Stimulated activated CD4-positive, alpha-beta T cell treated with anti-CD3 and anti-CD28 coated beads, Interleukin-2, amount 100 ng/mL, for 48 hours (primary cell): ENCODE data around the gene GOLGA3.
"Not testable (repeated sequence)": the region's sequence is repeated elsewhere in the genome, so short reads cannot be mapped to it uniquely, and the experiment has no call there.

ENCODE experiments used
- DNase-seq, 2 donors: peaks; one replicate each; pipeline ENCODE4 v3.0.0-alpha.2; 2020

The GOLGA3 gene, protein sequence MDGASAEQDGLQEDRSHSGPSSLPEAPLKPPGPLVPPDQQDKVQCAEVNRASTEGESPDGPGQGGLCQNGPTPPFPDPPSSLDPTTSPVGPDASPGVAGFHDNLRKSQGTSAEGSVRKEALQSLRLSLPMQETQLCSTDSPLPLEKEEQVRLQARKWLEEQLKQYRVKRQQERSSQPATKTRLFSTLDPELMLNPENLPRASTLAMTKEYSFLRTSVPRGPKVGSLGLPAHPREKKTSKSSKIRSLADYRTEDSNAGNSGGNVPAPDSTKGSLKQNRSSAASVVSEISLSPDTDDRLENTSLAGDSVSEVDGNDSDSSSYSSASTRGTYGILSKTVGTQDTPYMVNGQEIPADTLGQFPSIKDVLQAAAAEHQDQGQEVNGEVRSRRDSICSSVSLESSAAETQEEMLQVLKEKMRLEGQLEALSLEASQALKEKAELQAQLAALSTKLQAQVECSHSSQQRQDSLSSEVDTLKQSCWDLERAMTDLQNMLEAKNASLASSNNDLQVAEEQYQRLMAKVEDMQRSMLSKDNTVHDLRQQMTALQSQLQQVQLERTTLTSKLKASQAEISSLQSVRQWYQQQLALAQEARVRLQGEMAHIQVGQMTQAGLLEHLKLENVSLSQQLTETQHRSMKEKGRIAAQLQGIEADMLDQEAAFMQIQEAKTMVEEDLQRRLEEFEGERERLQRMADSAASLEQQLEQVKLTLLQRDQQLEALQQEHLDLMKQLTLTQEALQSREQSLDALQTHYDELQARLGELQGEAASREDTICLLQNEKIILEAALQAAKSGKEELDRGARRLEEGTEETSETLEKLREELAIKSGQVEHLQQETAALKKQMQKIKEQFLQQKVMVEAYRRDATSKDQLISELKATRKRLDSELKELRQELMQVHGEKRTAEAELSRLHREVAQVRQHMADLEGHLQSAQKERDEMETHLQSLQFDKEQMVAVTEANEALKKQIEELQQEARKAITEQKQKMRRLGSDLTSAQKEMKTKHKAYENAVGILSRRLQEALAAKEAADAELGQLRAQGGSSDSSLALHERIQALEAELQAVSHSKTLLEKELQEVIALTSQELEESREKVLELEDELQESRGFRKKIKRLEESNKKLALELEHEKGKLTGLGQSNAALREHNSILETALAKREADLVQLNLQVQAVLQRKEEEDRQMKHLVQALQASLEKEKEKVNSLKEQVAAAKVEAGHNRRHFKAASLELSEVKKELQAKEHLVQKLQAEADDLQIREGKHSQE (N-terminal part only)

DNA sequence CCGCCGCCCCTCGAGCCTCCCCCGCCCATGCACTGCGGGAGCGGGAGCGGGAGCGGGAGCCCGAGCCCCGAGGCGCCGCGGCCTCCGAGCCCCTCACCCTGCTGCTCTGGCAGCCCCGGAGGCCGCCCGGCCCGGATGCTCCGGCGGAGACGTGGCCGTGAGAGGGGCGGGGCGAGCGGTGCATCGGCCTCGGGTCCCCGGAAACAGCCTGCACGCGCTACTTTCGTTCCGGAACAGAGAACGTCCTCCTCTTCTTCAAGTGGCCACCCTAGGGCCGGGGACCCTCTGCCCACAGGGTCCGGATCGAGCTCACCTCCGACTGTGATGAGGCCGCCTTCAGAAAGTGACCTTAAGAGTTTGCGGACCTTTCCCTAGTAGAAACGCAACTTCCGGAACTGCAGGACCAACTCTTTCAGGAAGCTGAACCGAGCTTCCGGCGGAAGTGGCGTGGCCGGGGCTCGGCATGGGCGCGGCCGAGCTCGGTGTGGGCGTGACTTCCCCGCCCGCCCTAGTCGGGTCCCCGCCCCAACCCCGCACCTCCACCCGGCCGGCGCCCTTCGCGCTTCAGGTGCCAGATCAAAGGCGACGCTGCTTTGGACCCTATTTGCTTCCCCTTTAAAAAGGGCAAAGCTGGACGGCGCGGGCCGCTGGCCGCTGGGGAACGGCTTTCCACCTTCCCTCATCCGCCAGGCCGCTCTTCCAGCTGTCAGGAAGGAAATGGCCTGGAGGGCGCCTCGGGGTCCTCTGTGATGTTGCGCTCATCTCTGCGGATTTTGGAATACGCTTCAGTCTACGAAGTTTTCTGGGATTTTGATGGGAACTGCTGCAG is at the start of gene GOLGA3:
Gene GOLGA3, minus strand, starts transcription at position 164 of the 829 bp plus-strand sequence. CDS start 6,741 bp downstream, outside the sequence.
- peak; percentile 94 for DNase-seq

DNA sequence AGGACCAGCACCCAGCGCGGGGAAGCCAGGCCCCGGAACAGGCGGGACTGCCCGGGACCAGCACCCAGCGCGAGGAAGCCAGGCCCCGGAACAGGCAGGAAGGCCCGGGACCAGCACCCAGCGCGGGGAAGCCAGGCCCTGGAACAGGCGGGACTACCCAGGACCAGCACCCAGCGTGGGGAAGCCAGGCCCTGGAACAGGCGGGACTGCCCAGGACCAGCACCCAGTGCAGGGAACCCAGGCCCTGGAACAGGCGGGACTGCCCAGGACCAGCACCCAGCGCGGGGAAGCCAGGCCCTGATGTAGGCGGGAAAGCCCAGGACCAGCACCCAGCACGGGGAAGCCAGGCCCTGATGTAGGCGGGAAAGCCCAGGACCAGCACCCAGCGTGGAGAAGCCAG is 46.0 kb upstream of the GOLGA3 start:
- DNase-seq: not testable (repeated sequence)

DNA sequence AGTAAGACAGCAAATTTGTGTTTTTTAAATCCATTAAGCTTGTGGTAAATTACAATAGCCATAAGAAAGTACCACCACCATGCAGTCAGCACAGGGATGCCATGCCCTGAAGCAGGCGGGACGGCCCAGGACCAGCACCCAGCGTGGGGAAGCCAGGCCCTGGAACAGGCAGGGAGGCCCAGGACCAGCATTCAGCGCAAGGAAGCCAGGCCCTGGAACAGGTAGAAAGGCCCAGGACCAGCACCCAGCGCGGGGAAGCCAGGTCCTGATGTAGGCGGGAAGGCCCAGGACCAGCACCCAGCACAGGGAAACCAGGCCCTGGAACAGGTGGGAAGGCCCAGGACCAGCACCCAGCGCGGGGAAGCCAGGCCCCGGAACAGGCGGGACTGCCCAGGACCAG is 45.5 kb upstream of the GOLGA3 start:
- no peak for DNase-seq

DNA sequence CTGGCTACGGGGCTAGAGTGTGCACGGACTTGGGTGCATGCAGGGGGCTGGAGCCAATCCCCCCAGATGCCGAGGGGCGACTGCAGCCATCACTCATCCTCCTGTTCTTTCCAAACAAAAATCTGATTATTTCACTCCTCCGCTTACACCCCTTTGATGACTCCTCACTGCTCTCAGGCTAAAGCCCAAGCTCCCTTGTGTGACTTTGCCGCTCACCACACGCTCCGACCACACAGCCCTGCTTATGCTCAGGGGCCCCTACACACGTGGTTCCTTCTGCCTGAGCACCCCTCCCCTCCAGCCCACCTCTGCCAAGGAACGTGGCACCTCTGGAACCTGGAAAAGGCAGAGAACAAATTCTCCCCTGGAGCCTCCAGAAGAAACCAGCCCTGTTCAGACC is 45.1 kb upstream of the GOLGA3 start:
- DNase-seq: no peak

DNA sequence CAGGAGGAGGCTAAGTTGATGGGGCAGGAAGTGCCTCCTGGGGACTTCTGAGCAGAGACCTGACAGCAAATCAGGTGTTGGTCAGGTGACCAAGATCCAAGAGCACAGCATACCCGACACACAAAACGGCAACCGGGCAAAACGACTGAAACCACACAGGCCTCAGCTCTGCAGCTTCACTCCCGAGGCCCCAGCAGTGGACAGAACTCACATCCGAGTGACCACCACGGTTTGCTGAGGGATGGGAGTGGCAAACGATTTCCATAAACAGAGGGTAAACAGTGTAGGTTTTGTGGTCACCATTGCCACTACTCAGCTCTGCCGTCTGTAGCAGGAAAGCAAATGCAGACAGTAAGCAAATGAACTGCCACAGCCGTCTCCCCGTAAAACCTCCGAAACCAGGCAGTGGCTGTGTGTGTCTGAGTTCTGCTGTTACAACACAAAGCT is 44.3 kb upstream of the GOLGA3 start:
- DNase-seq: no peak

DNA sequence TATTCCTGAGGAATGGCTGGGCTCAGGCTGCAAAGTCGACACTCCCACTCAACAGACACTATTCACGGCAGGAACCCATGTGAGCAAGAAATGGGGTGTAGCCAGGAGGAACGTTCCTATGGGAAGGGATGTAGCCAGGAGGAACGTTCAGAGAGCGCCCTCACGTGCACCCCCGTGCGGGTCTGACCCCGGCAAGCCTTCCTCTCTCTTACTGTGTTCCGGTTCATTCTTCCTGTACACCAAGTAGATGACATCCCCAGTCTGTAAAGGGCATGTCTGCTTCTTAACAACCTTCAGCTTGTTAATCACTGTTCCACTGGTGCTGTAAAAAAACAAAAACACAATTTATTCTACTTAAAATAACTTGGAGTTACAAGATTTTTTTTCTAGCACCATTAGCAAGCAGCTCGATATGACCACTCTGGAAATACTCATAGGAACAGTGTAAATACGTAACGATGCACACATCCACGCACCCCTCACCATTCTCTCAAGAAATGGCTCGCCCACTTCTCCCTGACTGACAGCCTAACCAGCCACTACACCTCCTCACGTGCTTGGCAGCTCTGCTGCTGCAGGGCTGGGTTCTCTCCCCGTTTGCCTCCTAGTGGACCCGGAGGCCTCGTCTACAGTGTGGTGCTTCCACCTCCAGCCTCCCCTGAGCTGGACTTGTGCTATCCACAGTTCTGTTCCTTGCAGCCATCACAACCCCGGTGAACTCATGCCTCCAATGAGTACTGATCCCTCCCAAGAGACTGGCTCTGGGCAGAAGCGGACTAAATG is 43.6 kb upstream of the GOLGA3 start:
- DNase-seq: no peak

DNA sequence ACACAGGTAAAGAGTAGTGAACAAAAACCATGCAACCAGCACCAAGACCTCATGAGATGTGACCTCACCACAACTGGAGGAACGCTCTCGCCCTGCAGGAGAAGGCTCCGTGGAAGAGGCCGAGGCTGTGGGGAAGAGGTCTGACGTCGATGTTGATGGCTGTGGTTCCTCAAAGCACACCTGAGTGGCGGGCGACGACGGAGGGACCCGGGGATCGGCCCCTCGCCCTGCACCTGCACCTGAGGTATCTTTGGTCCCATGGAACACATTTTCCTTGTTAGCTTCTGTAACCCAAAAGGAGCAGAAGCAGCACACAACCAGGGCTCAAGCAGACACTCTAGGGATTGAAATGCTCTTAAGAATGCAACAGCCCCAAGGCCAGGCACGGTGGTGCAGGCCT is 40.9 kb upstream of the GOLGA3 start:
- no peak for DNase-seq

DNA sequence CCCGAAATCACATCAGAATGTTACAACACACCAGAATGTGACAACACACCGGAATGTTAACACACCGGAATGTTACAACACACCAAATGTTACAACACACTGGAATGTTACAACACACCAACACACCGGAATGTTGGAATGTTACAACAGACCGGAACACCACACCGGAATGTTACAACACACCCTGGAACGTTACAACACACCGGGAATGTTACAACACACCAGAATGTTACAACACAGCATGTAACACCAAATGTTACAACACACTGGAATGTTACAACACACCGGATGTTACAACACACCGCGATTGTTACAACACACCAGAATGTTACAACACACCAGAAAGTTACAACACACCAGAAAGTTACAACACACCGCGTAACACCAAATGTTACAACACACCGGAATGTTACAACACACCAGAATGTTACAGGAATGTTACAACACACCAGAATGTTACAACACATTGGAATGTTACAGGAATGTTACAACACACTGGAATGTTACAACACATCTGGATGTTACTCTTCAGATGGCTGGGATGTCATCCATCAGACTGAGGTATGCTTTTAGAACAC is 37.7 kb upstream of the GOLGA3 start:
- DNase-seq: no peak

DNA sequence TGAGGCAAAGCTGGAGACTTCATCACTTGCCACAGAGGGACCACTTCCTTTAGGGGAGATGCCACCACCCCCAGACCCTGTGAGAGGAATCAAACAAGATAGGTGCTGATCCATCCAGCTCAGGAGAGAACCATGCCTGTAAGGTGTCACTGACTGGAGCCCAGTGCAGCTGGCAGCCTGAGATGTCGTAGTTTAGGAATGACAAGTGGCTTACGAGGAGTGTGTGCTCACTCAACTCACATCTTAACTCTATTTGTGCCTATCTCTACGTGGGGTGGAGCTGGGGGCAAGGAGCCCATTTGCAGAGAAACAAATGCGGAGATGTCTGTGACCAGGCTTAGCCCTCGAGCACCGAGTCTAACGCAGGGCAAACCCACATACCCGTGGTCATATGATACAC is 32.9 kb upstream of the GOLGA3 start:
- DNase-seq: no peak

DNA sequence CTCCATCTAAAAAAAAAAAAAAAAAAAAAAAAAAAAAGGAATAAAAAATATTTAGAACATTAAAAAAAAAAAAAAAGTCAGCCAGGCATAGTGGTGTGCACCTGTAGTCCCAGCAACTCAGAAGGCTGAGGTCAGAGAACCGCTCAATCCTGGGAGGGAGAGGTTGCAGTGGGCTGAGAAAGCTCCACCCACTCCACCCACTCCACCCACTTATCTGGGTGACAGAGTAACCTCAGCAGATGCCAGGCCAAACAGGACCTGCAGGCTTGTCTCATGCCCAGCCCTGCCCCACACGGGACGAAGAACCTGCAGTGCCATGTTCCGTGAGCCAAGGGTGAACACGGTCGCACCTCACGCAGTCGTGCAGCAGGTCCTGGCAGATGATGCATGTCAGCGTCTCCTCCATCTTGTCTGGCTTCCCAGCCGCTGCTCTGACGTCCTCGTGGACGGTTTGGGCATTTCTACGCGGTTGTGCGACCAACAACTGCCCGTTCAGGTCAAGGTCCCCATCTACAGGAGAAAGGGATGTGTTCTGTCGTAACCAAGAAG is 30.1 kb upstream of the GOLGA3 start:
- no peak for DNase-seq

DNA sequence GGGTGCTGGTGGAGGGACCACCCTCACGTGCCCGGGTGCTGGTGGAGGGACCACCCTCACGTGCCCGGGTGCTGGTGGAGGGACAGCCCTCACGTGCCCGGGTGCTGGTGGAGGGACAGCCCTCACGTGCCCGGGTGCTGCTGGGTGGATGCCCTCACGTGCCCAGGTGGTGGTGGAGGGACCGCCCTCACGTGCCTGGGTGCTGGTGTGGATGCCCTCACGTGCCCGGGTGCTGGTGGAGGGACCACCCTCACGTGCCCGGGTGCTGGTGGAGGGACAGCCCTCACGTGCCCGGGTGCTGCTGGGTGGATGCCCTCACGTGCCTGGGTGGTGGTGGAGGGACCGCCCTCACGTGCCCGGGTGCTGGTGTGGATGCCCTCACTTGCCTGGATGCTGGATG is 28.4 kb upstream of the GOLGA3 start:
- DNase-seq: not testable (repeated sequence)

DNA sequence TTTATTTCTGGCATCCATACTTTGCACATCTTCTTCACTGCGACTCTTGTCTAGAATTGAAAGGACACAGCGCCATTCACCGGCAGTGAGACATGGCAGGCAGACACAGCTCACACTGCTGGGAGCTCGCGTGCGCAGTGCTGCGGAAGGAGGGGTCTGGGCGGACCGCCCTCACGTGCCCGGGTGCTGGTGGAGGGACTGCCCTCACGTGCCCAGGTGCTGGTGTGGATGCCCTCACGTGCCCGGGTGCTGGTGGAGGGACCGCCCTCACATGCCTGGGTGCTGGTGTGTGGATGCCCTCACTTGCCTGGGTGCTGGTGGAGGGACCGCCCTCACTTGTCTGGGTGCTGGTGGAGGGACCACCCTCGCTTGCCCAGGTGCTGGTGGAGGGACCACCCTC is 27.9 kb upstream of the GOLGA3 start:
- no peak for DNase-seq

DNA sequence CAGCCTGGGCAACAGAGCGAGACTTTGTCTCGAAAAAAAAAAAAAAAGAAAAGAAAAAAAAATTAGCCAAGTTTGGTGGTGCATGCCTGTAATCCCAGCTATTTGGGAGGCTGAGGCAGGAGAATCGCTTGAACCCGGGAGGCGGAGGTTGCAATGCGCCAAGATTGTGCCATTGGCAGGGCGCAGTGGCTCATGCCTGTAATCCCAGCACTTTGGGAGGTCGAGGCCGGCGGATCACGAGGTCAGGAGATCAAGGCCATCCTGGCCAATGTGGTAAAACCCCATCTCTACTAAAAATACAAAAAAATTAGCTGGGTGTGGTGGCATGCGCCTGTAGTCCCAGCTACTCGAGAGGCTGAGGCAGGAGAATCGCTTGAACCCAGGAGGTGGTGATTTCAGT is 26.5 kb upstream of the GOLGA3 start:
- not testable (repeated sequence) for DNase-seq

DNA sequence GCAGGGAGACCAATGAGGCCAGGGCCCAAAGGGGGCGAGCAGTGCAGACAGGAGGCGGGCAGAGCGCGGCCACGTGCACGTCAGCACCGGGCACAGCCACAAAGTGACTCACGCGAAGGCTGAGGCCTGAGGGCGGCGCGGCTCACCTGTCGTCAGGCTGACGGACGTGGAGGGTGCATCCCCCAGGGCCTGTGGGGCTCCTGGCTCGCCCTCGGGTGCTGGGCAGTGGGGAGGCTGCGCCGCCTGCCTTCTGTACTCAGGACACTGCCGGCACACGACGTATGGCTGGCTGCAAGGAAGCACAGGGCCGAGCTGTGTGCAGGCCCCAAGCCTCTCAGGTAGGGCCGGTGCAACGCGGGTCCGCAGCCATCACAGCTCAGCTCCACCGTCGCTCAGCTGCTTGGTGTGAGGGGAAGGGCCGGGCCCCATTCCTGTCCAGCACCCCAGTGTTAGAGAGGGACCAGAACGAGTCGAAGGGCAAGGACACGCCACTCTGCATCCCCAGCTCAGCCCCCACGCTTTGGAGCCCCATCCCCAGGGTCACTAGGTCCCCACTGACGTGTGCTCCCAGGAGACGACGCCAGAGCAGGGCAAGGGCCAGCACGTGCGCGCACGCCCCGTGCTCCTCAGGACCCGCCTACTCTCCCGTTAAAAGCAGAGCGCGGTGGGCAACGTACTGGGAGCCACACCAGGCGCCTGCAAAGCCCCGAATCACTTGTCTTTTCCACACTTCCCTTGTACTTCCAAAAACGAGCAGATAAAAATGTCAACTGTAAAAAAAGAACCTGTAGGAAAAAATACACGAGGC is 24.8 kb upstream of the GOLGA3 start:
- no peak for DNase-seq

DNA sequence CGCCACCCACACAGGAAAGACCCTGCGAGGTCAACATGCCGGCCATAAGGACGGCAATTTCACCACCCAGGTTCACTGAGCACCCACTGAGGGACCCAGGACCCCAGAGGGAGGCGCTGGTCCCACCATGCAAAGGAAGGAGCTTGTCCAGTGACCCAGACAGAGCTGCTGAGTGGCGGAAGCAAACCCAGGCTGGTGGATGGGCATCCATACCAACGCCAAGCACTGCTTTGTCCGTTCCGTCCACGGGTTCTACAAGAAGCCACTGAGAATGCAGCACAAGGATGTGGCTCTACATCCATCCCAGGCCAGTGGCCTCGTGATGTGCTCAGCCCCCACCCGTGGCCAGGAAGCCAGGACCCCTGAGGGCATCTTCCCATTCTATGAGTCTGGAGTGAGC is 23.8 kb upstream of the GOLGA3 start:
- no peak for DNase-seq

DNA sequence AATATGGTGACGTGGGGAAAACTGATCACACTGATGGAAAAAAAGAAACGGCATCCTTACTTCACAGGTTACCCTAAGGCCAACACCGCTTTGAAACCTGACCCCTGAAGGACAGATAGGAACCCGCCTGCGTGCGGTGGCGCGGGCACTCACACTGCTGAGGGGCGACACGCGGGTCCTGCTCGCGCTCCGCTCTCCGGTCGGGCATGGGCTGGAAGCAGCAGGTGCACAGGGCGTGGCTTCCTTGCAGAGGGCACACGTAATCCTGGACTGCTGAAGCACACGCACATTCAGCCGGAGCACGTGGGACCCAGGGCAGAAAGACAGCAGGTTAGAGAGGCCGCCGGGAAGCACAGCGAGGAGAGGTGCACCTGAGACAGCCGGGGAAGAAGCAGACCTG is 22.8 kb upstream of the GOLGA3 start:
- no peak for DNase-seq

DNA sequence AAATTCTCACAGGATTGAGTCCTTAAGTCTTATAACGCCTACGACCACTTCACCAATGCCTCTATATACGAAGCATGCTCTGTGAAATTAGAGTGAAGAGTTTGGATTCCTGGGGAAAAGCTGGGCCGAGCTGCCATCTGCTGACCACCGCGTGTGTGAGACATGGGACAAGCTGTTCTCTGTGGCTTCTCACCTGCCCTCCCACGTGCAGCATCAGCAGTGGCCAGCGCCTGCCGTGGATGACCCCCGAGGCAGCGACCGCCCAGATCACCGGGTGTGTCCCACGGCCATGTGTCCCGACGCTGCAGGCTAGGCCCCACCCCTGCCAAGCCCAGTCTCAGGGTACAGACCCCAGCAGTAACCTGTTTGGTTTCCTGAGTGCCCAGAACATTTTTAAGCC is 21.6 kb upstream of the GOLGA3 start:
- DNase-seq: no peak

DNA sequence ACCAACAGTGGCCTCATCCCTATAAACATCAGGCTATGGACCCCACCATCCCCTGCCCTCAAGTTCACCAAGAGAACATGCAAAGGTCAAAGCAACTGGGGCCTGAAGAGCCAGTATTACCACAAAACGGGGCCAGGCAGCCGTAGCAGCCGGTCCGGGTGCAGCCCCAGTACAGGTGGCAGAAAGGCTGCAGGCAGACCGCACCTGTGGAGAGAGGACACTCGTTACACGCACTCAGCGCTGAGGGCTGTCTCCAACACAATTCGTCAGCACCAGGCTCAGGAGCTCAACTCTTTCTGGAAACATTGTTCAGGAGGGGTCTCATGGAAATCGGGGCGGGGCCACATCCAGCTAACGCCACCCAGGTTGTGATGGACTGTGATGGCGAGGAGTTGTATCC is 19.9 kb upstream of the GOLGA3 start:
- DNase-seq: no peak
